HCT116 (cell line): Measurements from ENCODE around the gene SEC14L1.

Experiments used
- EGR1 ChIP-seq: IDR thresholded peaks from 2 replicates; pipeline ENCODE4 v1.6.1; 2012; ENCODE audit warnings: low read depth
- ELF1 ChIP-seq: IDR thresholded peaks from 2 replicates; pipeline ENCODE4 v1.6.1; 2012; ENCODE audit warnings: low read depth, borderline replicate concordance
- EZH2 ChIP-seq: fragments of 200-600 bp; sonication (generic); IDR thresholded peaks from 2 replicates; pipeline ENCODE4 v1.6.1; 2017; ENCODE audit warnings: antibody characterized with exemption, mixed run types
- EZH2phosphoT487 ChIP-seq: fragments of 200-600 bp; IDR thresholded peaks from 2 replicates; pipeline ENCODE4 v1.6.1; 2018; ENCODE audit warnings: antibody characterized with exemption, borderline replicate concordance
- MAX ChIP-seq: IDR thresholded peaks from 2 replicates; pipeline ENCODE4 v1.6.1; 2012
- POLR2A ChIP-seq: IDR thresholded peaks from 2 replicates; pipeline ENCODE4 v1.7.0; 2011; ENCODE audit warnings: borderline replicate concordance; ENCODE audit not compliant: insufficient read depth, insufficient read length; ENCODE audit errors: extremely low read depth
- POLR2AphosphoS5 ChIP-seq: IDR thresholded peaks from 2 replicates; pipeline ENCODE4 v1.6.1; 2011; ENCODE audit warnings: mild to moderate bottlenecking, low read depth, low read length, moderate library complexity
- SP1 ChIP-seq: IDR thresholded peaks from 2 replicates; pipeline ENCODE4 v1.6.1; 2012; ENCODE audit warnings: low read depth
- YY1 ChIP-seq: IDR thresholded peaks from 2 replicates; pipeline ENCODE4 v1.6.1; 2011; ENCODE audit warnings: low read length, low read depth, moderate library complexity, mild to moderate bottlenecking; ENCODE audit not compliant: insufficient replicate concordance; ENCODE audit errors: extremely low read depth
- ZBTB33 ChIP-seq: IDR thresholded peaks from 2 replicates; pipeline ENCODE4 v1.6.1; 2011; ENCODE audit warnings: mild to moderate bottlenecking, low read length, moderate library complexity; ENCODE audit not compliant: insufficient replicate concordance; ENCODE audit errors: extremely low read depth
- TF ChIP-seq, protein P1 (sequence below), 3 experiments: fragments of 200-600 bp in 1 of 3; sonication (generic) in 1 of 3; IDR thresholded peaks in 2 of 3; conservative IDR thresholded peaks in 1 of 3; 2 replicates each; pipeline ENCODE4 v1.5.1; 2012 to 2017; ENCODE audit warnings: low read depth in 2 of 3, low read length in 2 of 3, antibody characterized with exemption in 1 of 3, borderline replicate concordance in 1 of 3, control low read depth in 1 of 3, mild to moderate bottlenecking in 1 of 3, mixed read lengths in 1 of 3, mixed run types in 1 of 3, moderate library complexity in 1 of 3; ENCODE audit not compliant: insufficient read depth in 1 of 3

GRCh38 chr17:77116371-77116860 lies 24.4 kb upstream of the SEC14L1 start:
- TF ChIP-seq POLR2AphosphoS5 (no peak), POLR2A (no peak), ZBTB33 (no peak), EZH2phosphoT487 (no peak), MAX (no peak), ELF1 (no peak), SP1 (no peak), EGR1 (no peak), EZH2 (no peak), YY1 (no peak)
- TF ChIP-seq, protein P1, sequence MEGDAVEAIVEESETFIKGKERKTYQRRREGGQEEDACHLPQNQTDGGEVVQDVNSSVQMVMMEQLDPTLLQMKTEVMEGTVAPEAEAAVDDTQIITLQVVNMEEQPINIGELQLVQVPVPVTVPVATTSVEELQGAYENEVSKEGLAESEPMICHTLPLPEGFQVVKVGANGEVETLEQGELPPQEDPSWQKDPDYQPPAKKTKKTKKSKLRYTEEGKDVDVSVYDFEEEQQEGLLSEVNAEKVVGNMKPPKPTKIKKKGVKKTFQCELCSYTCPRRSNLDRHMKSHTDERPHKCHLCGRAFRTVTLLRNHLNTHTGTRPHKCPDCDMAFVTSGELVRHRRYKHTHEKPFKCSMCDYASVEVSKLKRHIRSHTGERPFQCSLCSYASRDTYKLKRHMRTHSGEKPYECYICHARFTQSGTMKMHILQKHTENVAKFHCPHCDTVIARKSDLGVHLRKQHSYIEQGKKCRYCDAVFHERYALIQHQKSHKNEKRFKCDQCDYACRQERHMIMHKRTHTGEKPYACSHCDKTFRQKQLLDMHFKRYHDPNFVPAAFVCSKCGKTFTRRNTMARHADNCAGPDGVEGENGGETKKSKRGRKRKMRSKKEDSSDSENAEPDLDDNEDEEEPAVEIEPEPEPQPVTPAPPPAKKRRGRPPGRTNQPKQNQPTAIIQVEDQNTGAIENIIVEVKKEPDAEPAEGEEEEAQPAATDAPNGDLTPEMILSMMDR (IDR thresholded peaks at IDR 0.05 in 2 of 3, conservative IDR thresholded peaks at IDR 0.05 in 1 of 3; ENCODE audit: borderline replicate concordance in 1 of 3, insufficient read depth in 1 of 3, low read depth in 2 of 3, low read length in 2 of 3): no peak
